Fibroblast of mammary gland (primary cell): ENCODE data around the gene LRRN1.

Source experiments
- DNase-seq: peaks from one replicate; pipeline ENCODE4 v3.0.0-alpha.2; 2010; ENCODE audit warnings: low read depth
- H3K4me3 ChIP-seq: 2 replicates; pipeline ENCODE4 v1.5.1; 2011; ENCODE audit warnings: low read depth, mild to moderate bottlenecking, low read length, moderate library complexity; ENCODE audit not compliant: control insufficient read depth
- CTCF ChIP-seq: conservative IDR thresholded peaks from 2 replicates; pipeline ENCODE4 v1.5.1; 2011; ENCODE audit warnings: low read depth, low read length, inconsistent platforms; ENCODE audit not compliant: control insufficient read depth, insufficient read depth

The LRRN1 gene

GRCh38 chr3:3772338-3772737 is 26.9 kb upstream of the LRRN1 start:
- no peak overlapping the region for H3K4me3 ChIP-seq
- no peak for DNase-seq
- no peak for TF ChIP-seq CTCF

GRCh38 chr3:3772920-3773319 is 26.3 kb upstream of the LRRN1 start:
- TF ChIP-seq CTCF: no peak
- no peak overlapping the region for H3K4me3 ChIP-seq
- no peak for DNase-seq

- no peak overlapping the region for H3K4me3 ChIP-seq
- TF ChIP-seq CTCF: no peak
- DNase-seq: no peak
Observed at GRCh38 chr3:3776607-3777006, 22.6 kb upstream of the LRRN1 start.

- H3K4me3 ChIP-seq: no peak overlapping the region
- DNase-seq: no peak
- no peak for TF ChIP-seq CTCF
Observed at GRCh38 chr3:3778216-3778615, 21.0 kb upstream of the LRRN1 start.

GRCh38 chr3:3778641-3779270 is 20.5 kb upstream of the LRRN1 start:
- DNase-seq: no peak
- no peak for TF ChIP-seq CTCF
- no peak overlapping the region for H3K4me3 ChIP-seq

GRCh38 chr3:3782457-3782856 is 16.8 kb upstream of the LRRN1 start:
- no peak for TF ChIP-seq CTCF

GRCh38 chr3:3783210-3783609 is 16.0 kb upstream of the LRRN1 start:
- no peak overlapping the region for H3K4me3 ChIP-seq
- DNase-seq: no peak
- no peak for TF ChIP-seq CTCF

More at GRCh38 chr3:3782457-3782856, 16.8 kb upstream of the LRRN1 start:
- H3K4me3 ChIP-seq: no peak overlapping the region
- no peak for DNase-seq
